MM.1S (cell line): Measurements from ENCODE around the gene AP2S1.

Experiments used
- EZH2phosphoT487 ChIP-seq: fragments of 300-600 bp; sonication (generic); IDR thresholded peaks from 2 replicates; pipeline ENCODE4 v1.6.1; 2018; ENCODE audit warnings: antibody characterized with exemption, low read length
- TF ChIP-seq, protein P1 (sequence below): fragments of 300-600 bp; sonication (generic); IDR thresholded peaks from 2 replicates; pipeline ENCODE4 v1.5.1; 2016; ENCODE audit warnings: antibody characterized with exemption, low read length, mixed read lengths

DNA sequence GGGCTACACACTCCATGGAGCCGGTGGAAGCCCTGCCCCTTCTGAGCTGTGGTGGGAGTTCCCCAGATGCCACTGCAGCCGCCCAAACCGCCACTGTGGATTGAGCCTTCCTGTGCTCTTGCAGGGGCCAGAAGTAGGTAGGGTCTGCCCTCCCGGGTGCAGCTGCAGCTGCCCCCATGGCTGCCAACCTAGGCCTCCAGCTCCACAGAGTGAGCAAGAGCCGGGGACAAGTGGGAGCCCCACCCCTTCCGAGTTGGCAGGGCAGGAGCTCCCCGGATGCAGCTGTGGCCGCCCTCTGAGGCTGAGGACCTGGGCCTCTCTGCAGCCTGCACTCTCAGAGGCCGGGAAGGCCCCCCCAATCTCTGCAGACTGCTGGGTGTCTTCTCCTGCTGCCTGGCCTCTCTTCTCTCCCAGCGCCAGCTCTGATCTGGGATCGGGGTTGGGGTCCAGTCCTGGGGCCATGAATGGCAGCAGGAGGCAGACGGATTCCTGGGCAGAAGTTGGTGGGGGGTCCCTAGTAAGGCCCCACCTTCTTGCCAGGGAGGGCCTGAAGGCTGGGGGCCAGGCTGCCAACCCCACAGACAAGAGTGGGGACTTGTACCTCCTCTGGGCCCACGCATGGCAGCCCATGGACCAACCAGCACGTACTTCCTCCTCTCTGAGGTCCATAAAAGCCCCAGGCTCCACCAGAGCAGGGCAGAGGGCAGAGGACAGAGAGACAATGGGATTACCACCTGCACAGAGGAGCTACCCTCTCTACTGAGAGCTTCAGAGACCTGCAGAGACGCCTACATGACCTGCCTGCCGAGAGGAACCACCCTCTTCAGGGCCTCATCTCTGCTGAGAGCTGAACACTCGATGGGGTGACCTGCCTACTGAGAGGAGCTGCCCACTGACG lies 28.9 kb downstream of the AP2S1 start:
- TF ChIP-seq, protein P1, sequence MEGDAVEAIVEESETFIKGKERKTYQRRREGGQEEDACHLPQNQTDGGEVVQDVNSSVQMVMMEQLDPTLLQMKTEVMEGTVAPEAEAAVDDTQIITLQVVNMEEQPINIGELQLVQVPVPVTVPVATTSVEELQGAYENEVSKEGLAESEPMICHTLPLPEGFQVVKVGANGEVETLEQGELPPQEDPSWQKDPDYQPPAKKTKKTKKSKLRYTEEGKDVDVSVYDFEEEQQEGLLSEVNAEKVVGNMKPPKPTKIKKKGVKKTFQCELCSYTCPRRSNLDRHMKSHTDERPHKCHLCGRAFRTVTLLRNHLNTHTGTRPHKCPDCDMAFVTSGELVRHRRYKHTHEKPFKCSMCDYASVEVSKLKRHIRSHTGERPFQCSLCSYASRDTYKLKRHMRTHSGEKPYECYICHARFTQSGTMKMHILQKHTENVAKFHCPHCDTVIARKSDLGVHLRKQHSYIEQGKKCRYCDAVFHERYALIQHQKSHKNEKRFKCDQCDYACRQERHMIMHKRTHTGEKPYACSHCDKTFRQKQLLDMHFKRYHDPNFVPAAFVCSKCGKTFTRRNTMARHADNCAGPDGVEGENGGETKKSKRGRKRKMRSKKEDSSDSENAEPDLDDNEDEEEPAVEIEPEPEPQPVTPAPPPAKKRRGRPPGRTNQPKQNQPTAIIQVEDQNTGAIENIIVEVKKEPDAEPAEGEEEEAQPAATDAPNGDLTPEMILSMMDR, result no peak
- no peak for TF ChIP-seq EZH2phosphoT487
